Caco-2 (cell line): ENCODE results near the gene FXYD5. TPM values are rescaled to one million over a fixed set of nuclear protein-coding genes. Genes with fewer than 3 reads are reported as not detected.

Source experiments
- BruUV-seq: library from RNA; stranded (reverse); fragments of 400-500 nt; replicated peaks from 2 replicates; lab custom pipeline; 2021; lab: Mats Ljungman, UMichigan
- CTCF ChIA-PET: fragments of 300-600 bp; sonication (Branson Sonifier 250); formaldehyde crosslinking; loops from one replicate; lab custom pipeline; 2022; ENCODE audit warnings: antibody characterized with exemption; lab: Charles Lee
- POLR2A ChIA-PET: fragments of 300-600 bp; sonication (Branson Sonifier 250); formaldehyde crosslinking; loops from one replicate; lab custom pipeline; 2022; ENCODE audit warnings: antibody characterized with exemption; lab: Charles Lee
- DNase-seq, 2 experiments: peaks; one replicate each; pipeline versions ENCODE4 v3.0.0 to v3.0.0-alpha.2; 2020 to 2022
- H3K27me3 ChIP-seq: replicated peaks from 2 replicates; pipeline ENCODE4 v1.6.0; 2011; ENCODE audit warnings: low read length; ENCODE audit not compliant: control insufficient read depth, insufficient read depth
- H3K36me3 ChIP-seq: 2 replicates; pipeline ENCODE4 v1.5.1; 2011; ENCODE audit warnings: low read length; ENCODE audit not compliant: control insufficient read depth, insufficient read depth
- H3K4me1 ChIP-seq: fragments of 250-450 bp; sonication (Bioruptor Pico); 2 replicates; pipeline ENCODE4 v1.5.1; 2020; ENCODE audit warnings: mild to moderate bottlenecking
- H3K4me3 ChIP-seq: 2 replicates; pipeline ENCODE4 v1.5.1; 2011; ENCODE audit warnings: low read depth, mild to moderate bottlenecking, control low read depth, low read length
- H3K9me3 ChIP-seq: fragments of 250-450 bp; sonication (Bioruptor Pico); 2 replicates; pipeline ENCODE4 v1.5.1; 2020; ENCODE audit warnings: mild to moderate bottlenecking, moderate library complexity
- H3K27ac Mint-ChIP-seq: one replicate; pipeline ENCODE4 v1.8.0; 2022; ENCODE audit warnings: mixed read lengths; ENCODE audit not compliant: unreplicated experiment
- H3K27me3 Mint-ChIP-seq: one replicate; pipeline ENCODE4 v1.8.0; 2022; ENCODE audit warnings: mixed read lengths; ENCODE audit not compliant: insufficient read depth, unreplicated experiment
- H3K36me3 Mint-ChIP-seq: one replicate; pipeline ENCODE4 v1.8.0; 2022; ENCODE audit warnings: mild to moderate bottlenecking, mixed read lengths; ENCODE audit not compliant: insufficient read depth, unreplicated experiment
- H3K4me1 Mint-ChIP-seq: one replicate; pipeline ENCODE4 v1.8.0; 2022; ENCODE audit warnings: low read depth, mixed read lengths; ENCODE audit not compliant: unreplicated experiment
- H3K4me3 Mint-ChIP-seq: one replicate; pipeline ENCODE4 v1.8.0; 2022; ENCODE audit warnings: mild to moderate bottlenecking, moderate library complexity, mixed read lengths; ENCODE audit not compliant: unreplicated experiment
- H3K9me3 Mint-ChIP-seq: one replicate; pipeline ENCODE4 v1.8.0; 2022; ENCODE audit warnings: mixed read lengths; ENCODE audit not compliant: unreplicated experiment
- intact Hi-C: fragments of 100-400 bp; cut with micrococcal nuclease; formaldehyde crosslinking; loops from one replicate; pipeline ENCODE4 v1.10.0; 2022; ENCODE audit not compliant: unreplicated experiment
- total RNA-seq: library from RNA; stranded (reverse); gene quantifications from 2 replicates; pipeline ENCODE4 v1.2.3, GENCODE V29; 2022
- TF ChIP-seq, protein P1 (sequence below), 2 experiments: fragments of 200-600 bp in 1 of 2; IDR thresholded peaks; 1 replicate in 1 of 2; 2 replicates in 1 of 2; pipeline versions ENCODE4 v1.5.1 to v1.8.0; 2011 to 2022; ENCODE audit warnings: antibody characterized with exemption in 1 of 2, control low read depth in 1 of 2, inconsistent platforms in 1 of 2, low read depth in 1 of 2, low read length in 1 of 2, mild to moderate bottlenecking in 1 of 2, moderate library complexity in 1 of 2; ENCODE audit not compliant: insufficient read depth in 1 of 2, severe bottlenecking in 1 of 2, unreplicated experiment in 1 of 2

The FXYD5 gene
- total RNA-seq, 1 experiment from 2014 or later, result 20.4 TPM

DNA sequence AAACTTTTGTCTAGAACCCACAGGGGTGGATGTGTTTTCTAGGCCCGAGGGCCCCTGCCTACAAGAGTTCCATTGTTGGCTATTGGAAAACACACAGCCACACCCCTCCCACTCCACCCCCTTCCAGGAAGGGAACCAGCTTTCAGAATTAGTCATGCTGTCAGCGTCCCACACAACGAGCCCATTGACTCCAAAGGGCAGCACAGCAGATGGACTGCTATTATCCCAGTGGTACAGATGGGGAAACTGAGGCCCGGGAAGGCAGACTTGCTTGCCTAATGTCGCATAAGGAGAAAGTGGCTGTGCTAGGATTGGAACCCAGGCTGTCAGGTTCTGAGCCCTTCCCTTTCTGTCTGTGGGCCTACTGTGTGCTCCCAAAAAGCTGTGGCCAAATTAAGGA is 47.0 kb upstream of the FXYD5 start:
- peak in 1 of 2 experiments; percentile 59 for DNase-seq
- ChIA-PET POLR2A (no interaction called here), CTCF (no interaction called here)
- no peaks in the 10 kb centered on the region for H3K27me3 ChIP-seq
- no peak overlapping the region for H3K27ac Mint-ChIP-seq
- peaks cover 5% of the 10 kb centered on the region; the same call in 1 of the 2 replicates for H3K4me1 ChIP-seq
- no peaks in the 10 kb centered on the region for H3K36me3 ChIP-seq
- H3K4me3 ChIP-seq, result no peak overlapping the region
- TF ChIP-seq, protein P1, sequence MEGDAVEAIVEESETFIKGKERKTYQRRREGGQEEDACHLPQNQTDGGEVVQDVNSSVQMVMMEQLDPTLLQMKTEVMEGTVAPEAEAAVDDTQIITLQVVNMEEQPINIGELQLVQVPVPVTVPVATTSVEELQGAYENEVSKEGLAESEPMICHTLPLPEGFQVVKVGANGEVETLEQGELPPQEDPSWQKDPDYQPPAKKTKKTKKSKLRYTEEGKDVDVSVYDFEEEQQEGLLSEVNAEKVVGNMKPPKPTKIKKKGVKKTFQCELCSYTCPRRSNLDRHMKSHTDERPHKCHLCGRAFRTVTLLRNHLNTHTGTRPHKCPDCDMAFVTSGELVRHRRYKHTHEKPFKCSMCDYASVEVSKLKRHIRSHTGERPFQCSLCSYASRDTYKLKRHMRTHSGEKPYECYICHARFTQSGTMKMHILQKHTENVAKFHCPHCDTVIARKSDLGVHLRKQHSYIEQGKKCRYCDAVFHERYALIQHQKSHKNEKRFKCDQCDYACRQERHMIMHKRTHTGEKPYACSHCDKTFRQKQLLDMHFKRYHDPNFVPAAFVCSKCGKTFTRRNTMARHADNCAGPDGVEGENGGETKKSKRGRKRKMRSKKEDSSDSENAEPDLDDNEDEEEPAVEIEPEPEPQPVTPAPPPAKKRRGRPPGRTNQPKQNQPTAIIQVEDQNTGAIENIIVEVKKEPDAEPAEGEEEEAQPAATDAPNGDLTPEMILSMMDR (IDR thresholded peaks at IDR 0.05; ENCODE audit: insufficient read depth in 1 of 2, low read depth in 1 of 2, low read length in 1 of 2, severe bottlenecking in 1 of 2, unreplicated experiment in 1 of 2), result no peak
- H3K4me1 Mint-ChIP-seq, result peaks cover 6% of the 10 kb centered on the region
- peaks cover 7% of the 10 kb centered on the region for H3K9me3 Mint-ChIP-seq
- H3K9me3 ChIP-seq, result peaks cover 7% of the 10 kb centered on the region; the same call in 1 of the 2 replicates
- no peaks in the 10 kb centered on the region for H3K36me3 Mint-ChIP-seq
- intact Hi-C loops, result no loop called here
- BruUV-seq, result no TSS peak
- H3K27me3 Mint-ChIP-seq, result no peaks in the 10 kb centered on the region
- H3K4me3 Mint-ChIP-seq, result no peak overlapping the region

DNA sequence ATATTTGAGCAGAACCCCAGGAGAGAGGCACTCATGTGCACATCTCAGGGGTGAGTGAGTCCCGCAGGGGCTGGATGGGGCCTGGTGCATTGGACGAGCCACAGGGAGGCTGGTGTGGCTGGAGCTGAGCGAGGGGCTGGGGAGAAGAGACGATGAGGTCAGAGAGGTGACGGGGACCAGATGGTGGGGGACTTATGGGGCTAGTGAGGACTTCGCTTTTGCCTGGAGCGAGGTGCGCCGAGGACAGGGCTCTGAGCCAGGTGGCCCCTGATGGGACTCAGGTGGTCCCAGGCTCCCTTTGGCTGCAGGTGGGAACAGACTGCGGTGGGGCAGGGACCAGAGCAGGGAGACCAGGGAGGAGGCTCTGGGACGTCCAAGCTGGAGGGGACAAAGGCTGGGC is 45.8 kb upstream of the FXYD5 start:
- POLR2A ChIA-PET, result no interaction called here
- Histone ChIP-seq H3K4me3 (no peak overlapping the region), H3K36me3 (peaks cover 1% of the 10 kb centered on the region; the same call in 1 of the 2 replicates), H3K4me1 (no peaks in the 10 kb centered on the region), H3K9me3 (peaks cover 7% of the 10 kb centered on the region; the same call in 1 of the 2 replicates), H3K27me3 (no peaks in the 10 kb centered on the region)
- Mint-ChIP-seq H3K4me1 (no peaks in the 10 kb centered on the region), H3K27ac (no peak overlapping the region), H3K36me3 (no peaks in the 10 kb centered on the region), H3K27me3 (no peaks in the 10 kb centered on the region), H3K4me3 (no peak overlapping the region), H3K9me3 (no peaks in the 10 kb centered on the region)
- DNase-seq, result no peak
- TF ChIP-seq, protein P1 (IDR thresholded peaks at IDR 0.05; ENCODE audit: insufficient read depth in 1 of 2, low read depth in 1 of 2, low read length in 1 of 2, severe bottlenecking in 1 of 2, unreplicated experiment in 1 of 2), result no peak
- intact Hi-C loops, result no loop called here
- no TSS peak for BruUV-seq
- CTCF ChIA-PET, result interaction anchor here (0.6 kb wide), 2 partner anchors 41 to 870 kb away, joined by 3 read pairs; no protein-coding TSS in a partner anchor

DNA sequence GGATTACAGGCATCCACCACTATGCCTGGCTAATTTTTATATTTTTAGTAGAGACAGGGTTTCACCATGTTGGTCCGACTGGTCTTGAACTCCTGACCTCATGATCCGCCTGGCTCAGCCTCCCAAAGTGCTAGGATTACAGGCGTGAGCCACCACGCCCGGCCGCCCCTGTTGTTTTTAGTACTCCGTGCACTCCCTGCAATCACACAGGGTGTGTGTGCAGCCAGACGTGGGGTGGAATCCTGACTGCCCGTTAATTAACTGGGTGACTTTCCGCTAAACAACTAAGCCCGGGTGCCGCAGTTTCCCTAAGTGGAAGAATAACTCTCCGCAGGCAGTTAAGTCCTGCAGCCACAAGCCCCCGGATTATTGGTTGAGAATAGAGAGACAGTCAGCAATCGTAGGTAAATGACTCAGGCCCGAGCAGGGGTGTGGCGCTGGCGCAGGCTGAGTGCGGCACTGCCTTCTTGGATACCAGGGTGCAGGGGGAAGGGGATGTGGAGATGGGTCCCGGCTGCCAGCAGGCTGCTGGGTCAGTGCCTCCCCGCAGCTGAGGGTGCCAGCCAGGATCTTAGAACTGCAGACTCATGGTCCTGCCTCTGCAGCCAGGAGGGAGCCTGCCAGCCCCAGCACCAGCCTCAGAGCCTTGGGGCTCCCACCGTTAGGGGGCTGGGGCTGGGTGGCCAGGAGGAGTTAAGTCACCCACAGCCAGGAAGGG is 45.0 kb upstream of the FXYD5 start:
- no TSS peak for BruUV-seq
- no peak overlapping the region for H3K4me3 Mint-ChIP-seq
- Histone ChIP-seq H3K36me3 (peaks cover 1% of the 10 kb centered on the region; the same call in 1 of the 2 replicates), H3K4me3 (no peak overlapping the region), H3K9me3 (peaks cover 7% of the 10 kb centered on the region; the same call in 1 of the 2 replicates), H3K4me1 (peaks cover 4% of the 10 kb centered on the region; the same call in 1 of the 2 replicates), H3K27me3 (no peaks in the 10 kb centered on the region)
- H3K27ac Mint-ChIP-seq, result no peak overlapping the region
- CTCF ChIA-PET, result no interaction called here
- intact Hi-C loops, result no loop called here
- DNase-seq, result no peak
- H3K36me3 Mint-ChIP-seq, result no peaks in the 10 kb centered on the region
- no peaks in the 10 kb centered on the region for H3K4me1 Mint-ChIP-seq
- no peaks in the 10 kb centered on the region for H3K27me3 Mint-ChIP-seq
- POLR2A ChIA-PET, result no interaction called here
- no peaks in the 10 kb centered on the region for H3K9me3 Mint-ChIP-seq
- TF ChIP-seq, protein P1 (IDR thresholded peaks at IDR 0.05; ENCODE audit: insufficient read depth in 1 of 2, low read depth in 1 of 2, low read length in 1 of 2, severe bottlenecking in 1 of 2, unreplicated experiment in 1 of 2), result no peak
